CD4-positive, CD25-positive, alpha-beta regulatory T cell (primary cell): ENCODE data around the gene LIPI. TPM values are rescaled to one million over a fixed set of nuclear protein-coding genes. Genes with fewer than 3 reads are reported as not detected.
"Not testable (repeated sequence)": the region's sequence is repeated elsewhere in the genome, so short reads cannot be mapped to it uniquely, and the experiment has no call there.

Experiments used
- ATAC-seq, 2 donors: fragments of 150-1000 bp; cut with Tn5 transposase; one replicate each; pipeline ENCODE4 v1.10.0; 2021; ENCODE audit warnings: low read depth in 2 of 2, moderate number of reproducible peaks in 2 of 2, moderate library complexity in 1 of 2
- DNase-seq, 3 donors: peaks; one replicate each; pipeline versions ENCODE4 v3.0.0 to v3.0.0-alpha.2; 2012 to 2022; ENCODE audit warnings: mixed read lengths in 1 of 3
- H3K27ac ChIP-seq: one replicate; pipeline ENCODE4 v1.7.0; 2013; ENCODE audit warnings: mild to moderate bottlenecking, low read length; ENCODE audit not compliant: insufficient read depth, poor library complexity, severe bottlenecking
- H3K27me3 ChIP-seq: one replicate; pipeline ENCODE4 v1.7.0; 2013; ENCODE audit warnings: low read length; ENCODE audit not compliant: control insufficient read depth, insufficient read depth
- H3K36me3 ChIP-seq: one replicate; pipeline ENCODE4 v1.7.0; 2013; ENCODE audit warnings: mild to moderate bottlenecking, low read length, moderate library complexity; ENCODE audit not compliant: control insufficient read depth, insufficient read depth
- H3K4me1 ChIP-seq: 2 replicates; pipeline ENCODE4 v1.7.0; 2013; ENCODE audit warnings: mild to moderate bottlenecking, low read length; ENCODE audit not compliant: insufficient read depth, control insufficient read depth, poor library complexity, severe bottlenecking
- H3K4me3 ChIP-seq: one replicate; pipeline ENCODE4 v1.7.0; 2013; ENCODE audit warnings: low read depth, mild to moderate bottlenecking, low read length, moderate library complexity
- H3K9me3 ChIP-seq, 2 experiments: 1 replicate in 1 of 2; 2 replicates in 1 of 2; pipeline ENCODE4 v1.7.0; 2013; ENCODE audit warnings: low read length in 2 of 2, mild to moderate bottlenecking in 1 of 2, moderate library complexity in 1 of 2; ENCODE audit not compliant: control insufficient read depth in 2 of 2
- H3K27ac Mint-ChIP-seq, 3 donors: one replicate each; pipeline ENCODE4 v1.8.0; 2020 to 2022; ENCODE audit warnings: mild to moderate bottlenecking in 3 of 3, mixed read lengths in 3 of 3, moderate library complexity in 2 of 3
- H3K27me3 Mint-ChIP-seq: one replicate; pipeline ENCODE4 v1.8.0; 2022; ENCODE audit warnings: mild to moderate bottlenecking, mixed read lengths
- H3K36me3 Mint-ChIP-seq: one replicate; pipeline ENCODE4 v1.8.0; 2020; ENCODE audit warnings: mixed read lengths
- H3K4me1 Mint-ChIP-seq, 4 donors: one replicate each; pipeline ENCODE4 v1.8.0; 2020 to 2022; ENCODE audit warnings: mixed read lengths in 4 of 4, mild to moderate bottlenecking in 1 of 4
- H3K4me3 Mint-ChIP-seq, 4 donors: one replicate each; pipeline ENCODE4 v1.8.0; 2020 to 2022; ENCODE audit warnings: mild to moderate bottlenecking in 4 of 4, mixed read lengths in 4 of 4, moderate library complexity in 3 of 4
- H3K9me3 Mint-ChIP-seq, 7 donors: one replicate each; pipeline ENCODE4 v1.8.0; 2020 to 2022; ENCODE audit warnings: mixed read lengths in 7 of 7, mild to moderate bottlenecking in 3 of 7, moderate library complexity in 2 of 7
- polyA plus RNA-seq, 4 donors: library from polyadenylated mRNA; unstranded; fragments of 300-500 nt; fragmentation: Illumina TruSeq; gene quantifications; one replicate each; pipeline ENCODE4 v1.2.3, GENCODE V29; 2021
- total RNA-seq: library from RNA; stranded (reverse); gene quantifications from one replicate; pipeline ENCODE4 v1.2.3, GENCODE V29; 2022

Gene LIPI
- total and polyA plus RNA-seq, 5 donors from 2014 or later = not detected

DNA sequence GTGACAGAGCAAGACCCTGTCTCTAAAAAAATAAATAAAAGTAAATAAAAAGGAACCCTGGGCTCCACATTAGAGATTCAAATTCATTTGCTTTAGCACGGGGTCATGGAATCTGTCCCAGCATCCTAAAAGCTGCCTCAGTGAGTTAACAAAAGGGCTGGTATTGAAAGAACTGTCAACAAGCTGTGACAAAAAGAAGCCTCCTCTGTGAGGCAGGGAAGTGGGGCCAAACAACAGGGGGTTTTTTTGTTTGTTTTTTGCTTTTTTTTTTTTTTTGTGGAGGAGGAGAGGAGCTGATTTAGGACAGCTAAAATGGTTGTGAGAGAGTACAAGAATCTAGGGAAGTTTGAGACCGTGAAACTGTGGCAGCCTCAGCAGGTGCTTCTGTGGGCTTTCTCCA, 115.7 kb downstream of the LIPI start:
- H3K27me3 ChIP-seq = no peaks in the 10 kb centered on the region
- no peaks in the 10 kb centered on the region for H3K4me1 ChIP-seq
- no peak overlapping the region for H3K27ac ChIP-seq
- H3K4me1 Mint-ChIP-seq = peaks cover 0 to 2% (median 0%) of the 10 kb centered on the region in 4 donors
- no peak for ATAC-seq
- H3K9me3 ChIP-seq = no peaks in the 10 kb centered on the region
- no peaks in the 10 kb centered on the region for H3K36me3 ChIP-seq
- no peak for DNase-seq
- peaks cover 9% of the 10 kb centered on the region for H3K36me3 Mint-ChIP-seq
- no peak overlapping the region for H3K27ac Mint-ChIP-seq
- peaks cover 0 to 6% (median 1%) of the 10 kb centered on the region in 7 donors for H3K9me3 Mint-ChIP-seq
- no peak overlapping the region for H3K4me3 Mint-ChIP-seq
- no peak overlapping the region for H3K4me3 ChIP-seq
- H3K27me3 Mint-ChIP-seq = no peaks in the 10 kb centered on the region

DNA sequence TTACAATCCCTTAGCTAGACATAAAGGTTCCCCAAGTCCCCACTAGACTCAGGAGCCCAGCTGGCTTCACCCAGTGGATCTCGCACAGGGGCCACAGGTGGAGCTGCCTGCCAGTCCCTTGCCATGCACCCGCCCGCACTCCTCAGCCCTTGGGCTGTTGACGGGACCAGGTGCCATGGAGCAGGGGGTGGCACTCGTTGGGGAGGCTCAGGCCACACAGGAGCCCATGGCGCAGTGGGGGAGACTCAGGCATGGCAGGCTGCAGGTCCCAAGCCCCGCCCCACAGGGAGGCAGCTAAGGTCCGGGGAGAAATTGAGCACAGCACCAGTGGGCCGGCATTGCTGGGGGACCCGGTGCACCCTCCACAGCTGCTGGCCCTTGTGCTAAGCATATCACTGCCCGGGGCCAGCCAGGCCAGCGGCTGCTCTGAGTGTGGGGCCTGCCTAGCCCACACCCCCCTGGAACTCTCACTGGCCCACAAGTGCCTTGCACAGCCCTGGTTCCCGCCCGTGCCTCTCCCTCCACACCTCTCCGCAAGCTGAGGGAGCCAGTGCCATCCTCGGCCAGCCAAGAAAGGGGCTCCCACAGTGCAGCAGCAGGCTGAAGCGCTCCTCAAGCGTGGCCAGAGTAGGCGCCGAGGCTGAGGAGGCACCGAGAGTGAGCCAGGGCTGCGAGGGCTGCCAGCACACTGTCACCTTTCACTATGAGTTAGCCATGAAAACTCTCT, 117.8 kb downstream of the LIPI start:
- Mint-ChIP-seq H3K27ac (no peak overlapping the region), H3K9me3 (peaks cover 0 to 3% (median 2%) of the 10 kb centered on the region in 7 donors), H3K36me3 (peaks cover 6% of the 10 kb centered on the region), H3K4me1 (peaks cover 0 to 2% (median 0%) of the 10 kb centered on the region in 4 donors), H3K4me3 (no peak overlapping the region), H3K27me3 (no peaks in the 10 kb centered on the region)
- Histone ChIP-seq H3K36me3 (no peaks in the 10 kb centered on the region), H3K27ac (no peak overlapping the region), H3K9me3 (no peaks in the 10 kb centered on the region), H3K27me3 (no peaks in the 10 kb centered on the region), H3K4me1 (no peaks in the 10 kb centered on the region), H3K4me3 (no peak overlapping the region)
- DNase-seq (no peak), ATAC-seq (no peak)

DNA sequence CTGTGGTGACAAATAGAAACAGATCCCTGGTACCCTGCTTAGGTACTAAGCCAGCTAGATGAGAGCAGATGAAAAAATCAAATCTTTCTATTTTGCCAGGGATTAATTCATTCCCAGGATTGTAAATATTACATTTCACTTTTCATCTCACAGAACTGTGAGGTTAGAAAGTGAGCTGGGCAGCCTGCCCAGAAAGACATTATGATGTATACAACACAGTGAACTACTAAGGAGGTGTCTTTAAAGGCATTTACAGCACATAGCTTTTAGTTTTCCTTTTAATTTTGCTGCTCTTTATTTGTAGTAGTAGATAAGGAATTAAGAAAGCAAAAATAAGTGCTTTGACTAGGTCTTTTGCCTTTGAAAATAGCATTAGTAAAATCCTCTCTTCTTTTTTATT, 120.6 kb downstream of the LIPI start:
- not testable (repeated sequence) for H3K9me3 Mint-ChIP-seq, H3K27ac ChIP-seq, H3K4me3 Mint-ChIP-seq, H3K27me3 Mint-ChIP-seq, H3K4me1 Mint-ChIP-seq, H3K36me3 ChIP-seq, H3K36me3 Mint-ChIP-seq, DNase-seq, H3K4me3 ChIP-seq, H3K27me3 ChIP-seq, ATAC-seq, H3K4me1 ChIP-seq, H3K9me3 ChIP-seq
- peak overlapping the region in 1 of 3 donors; percentile 12 for H3K27ac Mint-ChIP-seq

DNA sequence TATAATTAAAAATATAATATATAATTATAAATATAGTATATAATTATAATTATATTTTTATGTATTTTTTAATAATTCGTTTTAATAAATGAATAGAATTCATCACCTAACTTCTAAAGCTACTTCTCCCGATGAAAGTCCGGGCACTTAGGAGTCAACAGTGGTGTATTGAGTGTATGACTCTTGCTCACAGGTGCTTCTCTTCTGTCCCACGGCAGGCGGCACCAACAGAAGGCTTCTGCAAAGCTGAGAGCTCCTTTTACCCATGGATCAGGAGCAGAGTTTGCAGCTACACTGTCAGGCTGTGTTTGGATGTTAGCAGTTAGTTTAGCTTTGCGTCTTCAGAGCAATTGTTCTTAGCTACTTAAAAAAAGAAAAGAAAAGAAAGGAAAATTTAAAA, 122.4 kb downstream of the LIPI start:
- H3K27me3 ChIP-seq = no peaks in the 10 kb centered on the region
- Mint-ChIP-seq H3K27me3 (no peaks in the 10 kb centered on the region), H3K27ac (no peak overlapping the region), H3K36me3 (no peaks in the 10 kb centered on the region), H3K4me1 (peaks cover 0 to 6% (median 3%) of the 10 kb centered on the region in 4 donors), H3K9me3 (peaks cover 0 to 2% (median 0%) of the 10 kb centered on the region in 7 donors), H3K4me3 (no peak overlapping the region)
- no peak for ATAC-seq
- no peak for DNase-seq
- H3K27ac ChIP-seq = no peak overlapping the region
- H3K36me3 ChIP-seq = no peaks in the 10 kb centered on the region
- no peak overlapping the region for H3K4me3 ChIP-seq
- no peaks in the 10 kb centered on the region for H3K9me3 ChIP-seq
- H3K4me1 ChIP-seq = no peaks in the 10 kb centered on the region

DNA sequence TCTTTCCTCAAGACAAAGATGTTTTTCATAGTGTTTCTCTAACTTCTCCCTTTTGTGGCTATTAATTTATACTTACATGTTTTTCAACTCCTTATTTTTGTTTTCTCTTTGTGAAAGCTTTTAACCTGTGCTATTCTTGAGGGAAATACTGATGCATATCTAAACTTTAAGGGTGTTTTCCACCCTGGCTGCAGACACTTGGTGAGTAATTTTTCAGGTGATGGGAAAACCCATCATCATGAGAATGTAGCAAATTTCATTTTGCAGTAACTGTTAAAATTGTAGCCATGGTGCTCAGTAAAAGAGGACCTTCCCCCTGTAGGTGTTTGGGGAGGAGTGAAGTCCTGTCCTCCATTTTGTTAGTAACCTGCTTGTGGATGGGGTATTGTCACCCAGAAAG, 124.2 kb downstream of the LIPI start:
- Mint-ChIP-seq H3K27ac (peak overlapping the region in 1 of 3 donors; percentile 17), H3K36me3 (no peaks in the 10 kb centered on the region), H3K27me3 (no peaks in the 10 kb centered on the region), H3K9me3 (peaks cover 0 to 2% (median 2%) of the 10 kb centered on the region in 7 donors), H3K4me3 (no peak overlapping the region), H3K4me1 (peaks cover 0 to 6% (median 3%) of the 10 kb centered on the region in 4 donors)
- H3K4me3 ChIP-seq = no peak overlapping the region
- no peaks in the 10 kb centered on the region for H3K4me1 ChIP-seq
- no peaks in the 10 kb centered on the region for H3K36me3 ChIP-seq
- H3K27ac ChIP-seq = no peak overlapping the region
- no peaks in the 10 kb centered on the region for H3K27me3 ChIP-seq
- no peaks in the 10 kb centered on the region for H3K9me3 ChIP-seq
- no peak for ATAC-seq
- no peak for DNase-seq

DNA sequence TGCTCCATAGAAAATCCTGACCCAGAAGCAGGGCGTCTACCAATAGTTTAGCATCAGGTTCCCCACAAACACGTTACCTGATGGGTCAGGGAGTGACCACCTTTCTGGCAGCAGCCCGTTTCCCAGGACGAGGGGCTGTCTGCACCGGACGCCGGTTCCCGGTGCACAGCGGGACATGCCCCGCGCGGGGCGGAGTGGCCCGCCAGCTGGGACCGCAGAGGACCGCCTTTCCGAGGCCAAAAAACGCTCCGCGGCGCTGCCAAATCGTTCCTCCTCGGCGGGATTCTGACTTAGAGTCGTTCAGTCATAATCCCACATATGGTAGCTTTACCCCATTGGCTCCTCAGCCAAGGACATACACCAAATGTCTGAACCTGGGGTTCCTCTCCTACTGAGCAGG, 126.1 kb downstream of the LIPI start:
- H3K27ac Mint-ChIP-seq = no peak overlapping the region
- peaks cover 0 to 6% (median 3%) of the 10 kb centered on the region in 4 donors for H3K4me1 Mint-ChIP-seq
- peaks cover 0 to 3% (median 2%) of the 10 kb centered on the region in 7 donors for H3K9me3 Mint-ChIP-seq
- ATAC-seq (no peak), DNase-seq (no peak)
- no peaks in the 10 kb centered on the region for H3K9me3 ChIP-seq
- H3K27me3 ChIP-seq = no peaks in the 10 kb centered on the region
- no peak overlapping the region for H3K4me3 Mint-ChIP-seq
- no peaks in the 10 kb centered on the region for H3K36me3 ChIP-seq
- no peaks in the 10 kb centered on the region for H3K36me3 Mint-ChIP-seq
- no peaks in the 10 kb centered on the region for H3K4me1 ChIP-seq
- H3K27ac ChIP-seq = no peak overlapping the region
- H3K27me3 Mint-ChIP-seq = no peaks in the 10 kb centered on the region
- H3K4me3 ChIP-seq = no peak overlapping the region

DNA sequence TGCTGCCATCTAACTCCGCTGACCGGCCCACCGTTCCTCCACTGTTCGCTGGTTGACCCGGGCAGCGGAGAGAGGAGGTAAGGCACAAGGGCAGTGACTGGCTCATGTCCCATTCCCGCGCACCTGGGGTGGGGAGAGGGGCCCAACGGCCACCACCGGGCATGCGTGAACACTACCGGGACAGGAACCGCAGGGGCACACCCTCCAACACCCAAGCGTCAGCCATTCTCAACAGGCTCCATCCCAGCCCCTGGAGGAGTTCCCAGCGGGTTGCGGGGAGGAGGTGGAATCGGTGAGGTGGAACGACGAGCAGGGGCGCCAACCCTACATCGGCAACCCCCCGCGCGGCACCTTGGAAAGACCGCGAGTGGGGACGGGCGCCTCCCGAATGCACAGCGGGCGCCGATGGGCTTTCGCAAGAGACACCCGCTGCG, 126.7 kb downstream of the LIPI start:
- Histone ChIP-seq H3K27me3 (no peaks in the 10 kb centered on the region), H3K9me3 (no peaks in the 10 kb centered on the region), H3K27ac (no peak overlapping the region), H3K36me3 (no peaks in the 10 kb centered on the region), H3K4me1 (no peaks in the 10 kb centered on the region), H3K4me3 (no peak overlapping the region)
- H3K27me3 Mint-ChIP-seq = no peaks in the 10 kb centered on the region
- H3K27ac Mint-ChIP-seq = no peak overlapping the region
- ATAC-seq = no peak
- H3K9me3 Mint-ChIP-seq = peaks cover 0 to 4% (median 2%) of the 10 kb centered on the region in 7 donors
- no peaks in the 10 kb centered on the region for H3K36me3 Mint-ChIP-seq
- no peak for DNase-seq
- peaks cover 0 to 6% (median 3%) of the 10 kb centered on the region in 4 donors for H3K4me1 Mint-ChIP-seq
- no peak overlapping the region for H3K4me3 Mint-ChIP-seq

DNA sequence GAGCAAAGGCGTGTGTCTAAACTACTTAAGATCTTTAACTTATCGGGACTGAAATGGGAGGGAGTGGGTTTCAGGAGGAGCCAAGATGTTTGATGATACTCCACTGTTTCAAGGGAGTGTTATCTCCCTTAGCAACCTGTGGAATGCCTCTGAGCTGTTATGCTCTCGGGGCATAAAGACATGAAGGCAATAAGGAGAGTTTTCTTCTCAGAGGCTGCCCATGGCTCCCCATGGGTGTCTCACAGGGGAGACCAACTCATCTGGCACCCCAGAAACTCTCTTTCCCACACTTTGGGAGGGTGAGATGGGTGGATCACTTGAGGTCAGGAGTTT, 130.0 kb downstream of the LIPI start:
- H3K4me1 ChIP-seq = no peaks in the 10 kb centered on the region
- no peaks in the 10 kb centered on the region for H3K36me3 ChIP-seq
- no peak overlapping the region for H3K27ac ChIP-seq
- Mint-ChIP-seq H3K36me3 (no peaks in the 10 kb centered on the region), H3K4me1 (no peaks in the 10 kb centered on the region), H3K9me3 (peaks cover 0 to 9% (median 2%) of the 10 kb centered on the region in 7 donors), H3K27me3 (no peaks in the 10 kb centered on the region), H3K27ac (no peak overlapping the region), H3K4me3 (no peak overlapping the region)
- no peak overlapping the region for H3K4me3 ChIP-seq
- no peak for DNase-seq
- no peaks in the 10 kb centered on the region for H3K9me3 ChIP-seq
- no peaks in the 10 kb centered on the region for H3K27me3 ChIP-seq
- no peak for ATAC-seq
